Thyroid gland (tissue), 4 donors: ENCODE data around the gene TTLL10. TPM values are rescaled to one million over a fixed set of nuclear protein-coding genes. Genes with fewer than 3 reads are reported as not detected.

ENCODE experiments used
- DNase-seq, 2 donors: peaks; one replicate each; pipeline ENCODE4 v3.0.0-alpha.2; 2019
- H3K27ac ChIP-seq, 3 donors: fragments of 200-600 bp; sonication (generic); 1 replicate in 2 of 3; 2 replicates in 1 of 3; pipeline ENCODE4 v1.5.1; 2016 to 2019; ENCODE audit warnings: mild to moderate bottlenecking in 1 of 3, moderate library complexity in 1 of 3
- H3K27me3 ChIP-seq: fragments of 200-600 bp; sonication (generic); one replicate; pipeline ENCODE4 v1.5.1; 2019
- H3K36me3 ChIP-seq, 2 donors: fragments of 200-600 bp; sonication (generic); one replicate each; pipeline ENCODE4 v1.5.1; 2016 to 2019
- H3K4me1 ChIP-seq, 2 donors: fragments of 200-600 bp; sonication (generic); one replicate each; pipeline ENCODE4 v1.5.1; 2017 to 2019
- H3K4me3 ChIP-seq, 3 donors: fragments of 200-600 bp; sonication (generic); replicated peaks in 1 of 3; 1 replicate in 2 of 3; 2 replicates in 1 of 3; pipeline ENCODE4 v1.5.1; 2016; ENCODE audit warnings: mild to moderate bottlenecking in 1 of 3
- H3K9me3 ChIP-seq: fragments of 200-600 bp; sonication (generic); one replicate; pipeline ENCODE4 v1.5.1; 2017
- CTCF ChIP-seq, 6 experiments: fragments of 200-600 bp in 3 of 6; fragments of 450-650 bp in 3 of 6; sonication (generic) in 3 of 6; IDR thresholded peaks; one replicate each; pipeline ENCODE4 v1.5.1; 2016 to 2019; ENCODE audit warnings: antibody characterized with exemption in 6 of 6, mild to moderate bottlenecking in 2 of 6, inconsistent platforms in 1 of 6, moderate library complexity in 1 of 6
- POLR2A ChIP-seq, 2 donors: fragments of 450-650 bp; IDR thresholded peaks; one replicate each; pipeline ENCODE4 v1.6.1; 2017; ENCODE audit warnings: antibody characterized with exemption in 2 of 2, mild to moderate bottlenecking in 2 of 2, moderate library complexity in 1 of 2
- WGBS, 2 donors: methylation state at CpG; one replicate each; pipeline ENCODE4 v1.1.5; 2017; 5-methylcytosine and 5-hydroxymethylcytosine counted together
- intact Hi-C: fragments of 100-400 bp; cut with DNase I; formaldehyde crosslinking; loops from one replicate; pipeline ENCODE4 v1.15.1; 2023
- microRNA counts, 2 donors: library from miRNA; unstranded; fragments of <30 nt; microRNA quantifications; one replicate each; lab custom pipeline; 2016 to 2017
- microRNA-seq: library from miRNA; unstranded; fragments of <30 nt; microRNA quantifications from one replicate; pipeline ENCODE4, GENCODE V29; 2016
- small RNA-seq: library from RNA; depleted of rRNA; stranded (forward); fragments of <200 nt; gene quantifications from one replicate; pipeline ENCODE3, GENCODE V24; 2016
- total RNA-seq, 4 donors: library from RNA; depleted of rRNA; stranded (reverse); fragments of >200 nt; gene quantifications; one replicate each; pipeline ENCODE4 v1.2.3, GENCODE V29; 2016

Gene TTLL10
- total RNA-seq, 4 donors from 2014 or later, result 0.13 to 0.29 TPM; not detected in 2

- WGBS, 2 donors, result 39 to 40% methylated on average over 3 to 12 of the region's 45 CpGs
Measured at GRCh38 chr1:1245817-1246576, 72.3 kb downstream of the TTLL10 start.

GRCh38 chr1:1246577-1247340, 73.1 kb downstream of the TTLL10 start, which contains the start of gene C1QTNF12:
Gene C1QTNF12, minus strand, starts transcription at chr1:1246722. Its CDS starts 32 bp downstream, at chr1:1246690.
- no peaks in the 10 kb centered on the region for H3K27me3 ChIP-seq
- H3K36me3 ChIP-seq, result no peaks in the 10 kb centered on the region
- no peak for TF ChIP-seq POLR2A (IDR thresholded peaks at IDR 0.05)
- TF ChIP-seq CTCF (IDR thresholded peaks at IDR 0.05), result no peak
- DNase-seq, result no peak
- H3K4me1 ChIP-seq, result peaks cover 0 to 10% of the 10 kb centered on the region in 2 donors
- H3K27ac ChIP-seq, result no peak within 1 kb of the TSS
- WGBS, 2 donors, result 9 to 10% methylated on average over 17 to 20 of the region's 74 CpGs
- H3K9me3 ChIP-seq, result no peaks in the 10 kb centered on the region
- intact Hi-C loops, result no loop called here
- H3K4me3 ChIP-seq, result no peak within 1 kb of the TSS

More at GRCh38 chr1:1245817-1246576, 72.3 kb downstream of the TTLL10 start:
- Histone ChIP-seq H3K4me3 (no peak overlapping the region), H3K27ac (no peak overlapping the region), H3K4me1 (peaks cover 0 to 10% of the 10 kb centered on the region in 2 donors), H3K27me3 (no peaks in the 10 kb centered on the region), H3K9me3 (no peaks in the 10 kb centered on the region), H3K36me3 (no peaks in the 10 kb centered on the region)
- no peak for DNase-seq
- TF ChIP-seq POLR2A (IDR thresholded peaks at IDR 0.05), result no peak
- TF ChIP-seq CTCF (IDR thresholded peaks at IDR 0.05), result no peak
- intact Hi-C loops, result no loop called here

- Histone ChIP-seq H3K4me1 (peaks cover 0 to 10% of the 10 kb centered on the region in 2 donors), H3K36me3 (no peaks in the 10 kb centered on the region), H3K4me3 (no peak overlapping the region), H3K9me3 (no peaks in the 10 kb centered on the region), H3K27ac (no peak overlapping the region), H3K27me3 (no peaks in the 10 kb centered on the region)
- intact Hi-C loops, result no loop called here
- 60 to 80% methylated on average over 2 of the region's 25 CpGs for WGBS, 2 donors
- DNase-seq, result no peak
- no peak for TF ChIP-seq POLR2A (IDR thresholded peaks at IDR 0.05)
- no peak for TF ChIP-seq CTCF (IDR thresholded peaks at IDR 0.05)
Measured at GRCh38 chr1:1247341-1247913, 73.7 kb downstream of the TTLL10 start.

MicroRNAs within 50 kb of the gene (microRNA counts, 767-probe panel; counts per million panel counts)
- microRNA hsa-miR-200a-3p (lab: Ali Mortazavi, UCI) (3,272 to 5,943 counts per million in 2 donors), microRNA hsa-miR-200b-3p (lab: Ali Mortazavi, UCI) (3,916 to 7,122 counts per million in 2 donors), microRNA hsa-miR-429 (lab: Ali Mortazavi, UCI) (2,582 to 4,640 counts per million in 2 donors)

Small RNA genes lying within 50 kb of the gene (microRNA-seq; reads per million reads assigned to microRNA genes)
- gene MIR200A, result 645 reads per million, percentile 74 among the genes with 10 or more reads in this experiment
- gene MIR200B, result 3,012 reads per million, percentile 89 among the genes with 10 or more reads in this experiment
- gene MIR429, result 375 reads per million, percentile 68 among the genes with 10 or more reads in this experiment

Small RNA genes lying within 50 kb of the gene (small RNA-seq; reads per million reads assigned to genes)
- 1.9 reads per million, percentile 54 among the genes with 10 or more reads in this experiment for gene MIR200A
- 18.9 reads per million, percentile 94 among the genes with 10 or more reads in this experiment for gene MIR200B
- gene MIR429, result not detected

Other genes with a start within 250 kb of the TTLL10 start
- 10 to 100 TPM in 1 of 4 donors, 1 to 10 TPM in 3; 4.1 to 11.2 (median 6.3) TPM for gene SAMD11, start 250.0 kb upstream of the TTLL10 start, total RNA-seq
- gene NOC2L, start 214.6 kb upstream of the TTLL10 start, total RNA-seq, result 10 to 100 TPM; 31.9 to 39.8 (median 34.6) TPM
- gene KLHL17, start 213.3 kb upstream of the TTLL10 start, total RNA-seq, result 10 to 100 TPM in 2 of 4 donors, 1 to 10 TPM in 2; 3.4 to 10.9 (median 10.3) TPM
- under 1 TPM in 2 of 4 donors, not detected in 2; 0.25 to 0.27 TPM for gene PLEKHN1, start 207.4 kb upstream of the TTLL10 start, total RNA-seq
- under 1 TPM in 1 of 4 donors, not detected in 3; 0.22 TPM for gene PERM1, start 191.8 kb upstream of the TTLL10 start, total RNA-seq
- gene HES4, start 173.8 kb upstream of the TTLL10 start, total RNA-seq, result 10 to 100 TPM in 3 of 4 donors, 1 to 10 TPM in 1; 5.0 to 29.2 (median 18.6) TPM
- 10 to 100 TPM; 18.5 to 57.5 (median 37.8) TPM for gene ISG15, start 160.4 kb upstream of the TTLL10 start, total RNA-seq
- 100 to 1,000 TPM in 3 of 4 donors, 10 to 100 TPM in 1; 68.3 to 147 (median 129) TPM for gene AGRN, start 153.8 kb upstream of the TTLL10 start, total RNA-seq
- not detected for gene RNF223, start 99.6 kb upstream of the TTLL10 start, total RNA-seq
- gene C1orf159, start 57.8 kb upstream of the TTLL10 start, total RNA-seq, result 10 to 100 TPM; 10.3 to 27.6 (median 19.6) TPM
- under 1 TPM in 2 of 4 donors, not detected in 2; 0.49 to 0.67 TPM for gene TNFRSF18, start 32.7 kb downstream of the TTLL10 start, total RNA-seq
- 1 to 10 TPM; 1.5 to 4.5 (median 3.2) TPM for gene TNFRSF4, start 40.3 kb downstream of the TTLL10 start, total RNA-seq
- 100 to 1,000 TPM; 109 to 144 (median 138) TPM for gene SDF4, start 58.1 kb downstream of the TTLL10 start, total RNA-seq
- 10 to 100 TPM; 18.0 to 32.2 (median 25.5) TPM for gene B3GALT6, start 58.4 kb downstream of the TTLL10 start, total RNA-seq
- under 1 TPM in 1 of 4 donors, not detected in 3; 0.83 TPM for gene C1QTNF12, start 72.8 kb downstream of the TTLL10 start, total RNA-seq
- 10 to 100 TPM; 33.0 to 58.4 (median 36.2) TPM for gene UBE2J2, start 100.0 kb downstream of the TTLL10 start, total RNA-seq
- 1 to 10 TPM in 3 of 4 donors, under 1 TPM in 1; 0.73 to 3.2 (median 1.6) TPM for gene SCNN1D, start 106.6 kb downstream of the TTLL10 start, total RNA-seq
- 10 to 100 TPM; 31.6 to 51.2 (median 42.1) TPM for gene ACAP3, start 134.1 kb downstream of the TTLL10 start, total RNA-seq
- gene PUSL1, start 134.7 kb downstream of the TTLL10 start, total RNA-seq, result 10 to 100 TPM; 24.0 to 41.4 (median 28.0) TPM
- gene INTS11, start 150.8 kb downstream of the TTLL10 start, total RNA-seq, result 100 to 1,000 TPM in 2 of 4 donors, 10 to 100 TPM in 2; 68.9 to 116 (median 94.7) TPM
- 10 to 100 TPM; 16.7 to 37.3 (median 24.3) TPM for gene CPTP, start 150.9 kb downstream of the TTLL10 start, total RNA-seq
- 1 to 10 TPM in 2 of 4 donors, under 1 TPM in 2; 0.11 to 1.4 (median 0.68) TPM for gene TAS1R3, start 157.4 kb downstream of the TTLL10 start, total RNA-seq
- 10 to 100 TPM; 46.6 to 79.4 (median 61.7) TPM for gene DVL1, start 175.5 kb downstream of the TTLL10 start, total RNA-seq
- gene MXRA8, start 184.7 kb downstream of the TTLL10 start, total RNA-seq, result 100 to 1,000 TPM in 3 of 4 donors, 10 to 100 TPM in 1; 57.1 to 143 (median 106) TPM
- 100 to 1,000 TPM in 2 of 4 donors, 10 to 100 TPM in 2; 73.8 to 198 (median 105) TPM for gene AURKAIP1, start 201.3 kb downstream of the TTLL10 start, total RNA-seq
- gene CCNL2, start 225.5 kb downstream of the TTLL10 start, total RNA-seq, result 100 to 1,000 TPM; 167 to 307 (median 215) TPM
- gene MRPL20, start 233.4 kb downstream of the TTLL10 start, total RNA-seq, result 100 to 1,000 TPM; 123 to 199 (median 160) TPM
- gene ANKRD65, start 247.4 kb downstream of the TTLL10 start, total RNA-seq, result 1 to 10 TPM; 2.0 to 3.2 (median 2.4) TPM